CD14-positive monocyte (primary cell): Measurements from ENCODE around the gene FAM13A. TPM values are rescaled to one million over a fixed set of nuclear protein-coding genes. Genes with fewer than 3 reads are reported as not detected.

Experiments used
- DNase-seq, 3 donors: peaks; one replicate each; pipeline ENCODE4 v3.0.0-alpha.2; 2011 to 2022
- H2AFZ ChIP-seq: 2 replicates; pipeline ENCODE4 v1.6.0; 2012; ENCODE audit warnings: mild to moderate bottlenecking, low read depth, low read length, inconsistent platforms; ENCODE audit not compliant: insufficient read depth, poor library complexity, severe bottlenecking
- H3K27ac ChIP-seq, 2 donors: 1 replicate in 1 of 2; 2 replicates in 1 of 2; pipeline ENCODE4 v1.5.1; 2012 to 2013; ENCODE audit warnings: low read length in 2 of 2, control low read depth in 1 of 2, inconsistent platforms in 1 of 2, low read depth in 1 of 2, mild to moderate bottlenecking in 1 of 2
- H3K27me3 ChIP-seq, 2 donors: one replicate each; pipeline versions ENCODE4 v1.6.0 to v1.6.1; 2011 to 2013; ENCODE audit warnings: low read length in 2 of 2; ENCODE audit not compliant: control insufficient read depth in 2 of 2, insufficient read depth in 2 of 2
- H3K36me3 ChIP-seq, 2 donors: replicated peaks in 1 of 2; 1 replicate in 1 of 2; 2 replicates in 1 of 2; pipeline versions ENCODE4 v1.5.1 to v1.6.1; 2012 to 2013; ENCODE audit warnings: low read length in 2 of 2, control low read depth in 1 of 2, inconsistent platforms in 1 of 2, mild to moderate bottlenecking in 1 of 2; ENCODE audit not compliant: insufficient read depth in 2 of 2, control insufficient read depth in 1 of 2
- H3K4me1 ChIP-seq, 2 donors: 1 replicate in 1 of 2; 2 replicates in 1 of 2; pipeline versions ENCODE4 v1.5.1 to v1.6.1; 2012 to 2013; ENCODE audit warnings: low read length in 2 of 2, control low read depth in 1 of 2, inconsistent platforms in 1 of 2, mild to moderate bottlenecking in 1 of 2, moderate library complexity in 1 of 2; ENCODE audit not compliant: insufficient read depth in 2 of 2, control insufficient read depth in 1 of 2
- H3K4me2 ChIP-seq: replicated peaks from 2 replicates; pipeline ENCODE3; 2012; ENCODE audit warnings: low read length, moderate library complexity, mild to moderate bottlenecking; ENCODE audit not compliant: poor library complexity, severe bottlenecking; ENCODE audit errors: extremely low read depth
- H3K4me3 ChIP-seq, 3 experiments: fragments of 200-600 bp in 1 of 3; sonication (generic) in 1 of 3; replicated peaks in 1 of 3; 1 replicate in 2 of 3; 2 replicates in 1 of 3; pipeline ENCODE4 v1.5.1; 2011 to 2013; ENCODE audit warnings: low read length in 3 of 3, mild to moderate bottlenecking in 3 of 3, control low read depth in 2 of 3, low read depth in 2 of 3, inconsistent platforms in 1 of 3, moderate library complexity in 1 of 3
- H3K79me2 ChIP-seq: 2 replicates; pipeline ENCODE4 v1.6.0; 2012; ENCODE audit warnings: mild to moderate bottlenecking, control low read depth, inconsistent platforms, low read length, moderate library complexity; ENCODE audit not compliant: insufficient read depth
- H3K9ac ChIP-seq: 2 replicates; pipeline ENCODE4 v1.6.0; 2017; ENCODE audit warnings: low read length, mild to moderate bottlenecking; ENCODE audit not compliant: insufficient read depth, poor library complexity, severe bottlenecking
- H3K9me3 ChIP-seq, 2 donors: replicated peaks in 1 of 2; 1 replicate in 1 of 2; 2 replicates in 1 of 2; pipeline versions ENCODE4 v1.5.1 to v1.6.1; 2012 to 2013; ENCODE audit warnings: low read length in 2 of 2, control low read depth in 1 of 2; ENCODE audit not compliant: control insufficient read depth in 1 of 2, insufficient read depth in 1 of 2
- H4K20me1 ChIP-seq: 2 replicates; pipeline ENCODE4 v1.6.0; 2012; ENCODE audit warnings: mild to moderate bottlenecking, low read length, control low read depth, moderate library complexity; ENCODE audit not compliant: insufficient read depth
- H3K27ac Mint-ChIP-seq, 7 donors: one replicate each; pipeline ENCODE4 v1.8.0; 2020; ENCODE audit warnings: mild to moderate bottlenecking in 7 of 7, mixed read lengths in 7 of 7, moderate library complexity in 6 of 7, inconsistent platforms in 2 of 7
- H3K27me3 Mint-ChIP-seq, 3 donors: one replicate each; pipeline ENCODE4 v1.8.0; 2021 to 2022; ENCODE audit warnings: low read depth in 3 of 3, mild to moderate bottlenecking in 3 of 3, mixed read lengths in 3 of 3, moderate library complexity in 3 of 3, inconsistent platforms in 1 of 3
- H3K36me3 Mint-ChIP-seq, 2 donors: one replicate each; pipeline ENCODE4 v1.8.0; 2020; ENCODE audit warnings: mixed read lengths in 2 of 2, inconsistent platforms in 1 of 2, mild to moderate bottlenecking in 1 of 2
- H3K4me1 Mint-ChIP-seq: one replicate; pipeline ENCODE4 v1.8.0; 2020; ENCODE audit warnings: mild to moderate bottlenecking, mixed read lengths
- H3K4me3 Mint-ChIP-seq, 2 donors: one replicate each; pipeline ENCODE4 v1.8.0; 2020; ENCODE audit warnings: mild to moderate bottlenecking in 2 of 2, mixed read lengths in 2 of 2, moderate library complexity in 1 of 2
- H3K9me3 Mint-ChIP-seq, 7 donors: one replicate each; pipeline ENCODE4 v1.8.0; 2020 to 2022; ENCODE audit warnings: mixed read lengths in 7 of 7, mild to moderate bottlenecking in 6 of 7, moderate library complexity in 6 of 7, inconsistent platforms in 2 of 7
- CTCF ChIP-seq: fragments of 200-600 bp; IDR thresholded peaks from one replicate; pipeline ENCODE4 v1.8.0; 2022; ENCODE audit warnings: antibody characterized with exemption, mild to moderate bottlenecking
- WGBS: methylation state at CpG from one replicate; pipeline ENCODE4 v1.1.5; 2013; ENCODE audit warnings: missing lambda C conversion rate; ENCODE audit not compliant: insufficient coverage; 5-methylcytosine and 5-hydroxymethylcytosine counted together
- intact Hi-C, 2 donors: fragments of 100-400 bp; cut with micrococcal nuclease; formaldehyde crosslinking; loops; one replicate each; pipeline versions ENCODE4 v1.15.0 to v1.15.1; 2023
- polyA plus RNA-seq, 3 donors: library from polyadenylated mRNA; depleted of rRNA in 1 of 3; unstranded in 2 of 3; stranded (reverse) in 1 of 3; fragments of 300-500 nt in 2 of 3; fragments of >200 nt in 1 of 3; fragmentation: Illumina TruSeq in 2 of 3; gene quantifications; 1 replicate in 2 of 3; 2 replicates in 1 of 3; pipeline ENCODE4 v1.2.3, GENCODE V29; 2012 to 2021

The FAM13A gene
- polyA plus RNA-seq, 3 donors = 5.3 to 20.0 (median 6.5) TPM

DNA sequence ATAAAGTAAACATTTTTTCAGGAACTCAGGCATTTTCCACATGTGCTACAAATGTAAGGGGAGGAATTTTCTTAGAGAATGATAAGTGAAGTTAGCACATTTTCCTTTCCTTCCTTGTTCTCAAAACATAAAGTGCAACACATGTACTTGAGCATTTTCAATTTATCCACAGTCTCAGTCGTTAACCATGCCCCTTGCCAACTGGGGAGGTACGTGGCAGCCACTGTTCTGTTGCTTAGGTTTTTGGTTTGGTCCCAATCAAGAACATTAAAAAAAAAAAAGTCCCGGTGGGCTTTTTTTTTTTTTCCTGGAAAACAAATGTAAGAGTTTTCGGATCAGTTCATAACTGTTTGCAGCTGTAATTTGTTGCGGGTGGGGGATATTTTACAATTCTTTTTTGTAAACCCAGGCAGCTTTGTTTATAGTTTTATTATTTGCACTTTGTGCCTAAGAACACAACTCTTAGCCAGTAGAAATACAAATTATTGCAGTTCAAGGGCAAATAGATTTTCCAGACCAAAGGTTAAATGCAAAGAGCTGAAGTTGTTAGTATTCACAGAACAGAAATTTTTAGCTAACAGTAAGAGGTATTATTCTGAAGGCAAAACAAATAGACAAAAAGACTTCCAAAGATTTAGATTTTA lies 247.3 kb downstream of the FAM13A start:
- Histone ChIP-seq H3K4me1 (peaks cover 0 to 5% of the 10 kb centered on the region in 2 donors), H4K20me1 (peaks cover 92% of the 10 kb centered on the region), H3K4me3 (no peak overlapping the region), H3K27me3 (no peaks in the 10 kb centered on the region), H3K9me3 (no peaks in the 10 kb centered on the region), H3K27ac (no peak overlapping the region), H3K79me2 (peaks cover 61% of the 10 kb centered on the region), H2AFZ (no peak overlapping the region), H3K9ac (no peak overlapping the region), H3K36me3 (no peaks in the 10 kb centered on the region), H3K4me2 (no peak overlapping the region)
- H3K36me3 Mint-ChIP-seq = peaks cover 28 to 38% of the 10 kb centered on the region in 2 donors
- TF ChIP-seq CTCF = no peak
- no peak overlapping the region for H3K4me3 Mint-ChIP-seq
- H3K9me3 Mint-ChIP-seq = peaks cover 0 to 1% (median 0%) of the 10 kb centered on the region in 7 donors
- no peak for DNase-seq
- H3K27me3 Mint-ChIP-seq = no peaks in the 10 kb centered on the region
- intact Hi-C loops = loop anchor here in 1 of 2 donors (10.0 kb wide), 1 partner anchor 295 kb away; no protein-coding TSS in a partner anchor
- H3K4me1 Mint-ChIP-seq = peaks cover 24% of the 10 kb centered on the region
- 60% methylated on average over 1 of the region's 5 CpGs for WGBS
- H3K27ac Mint-ChIP-seq = peak overlapping the region in 1 of 7 donors; percentile 14

- no peaks in the 10 kb centered on the region for H3K9me3 ChIP-seq
- Mint-ChIP-seq H3K9me3 (peaks cover 0 to 1% (median 0%) of the 10 kb centered on the region in 7 donors), H3K4me3 (no peak overlapping the region), H3K36me3 (peaks cover 26 to 37% of the 10 kb centered on the region in 2 donors), H3K4me1 (peaks cover 27% of the 10 kb centered on the region), H3K27ac (no peak overlapping the region), H3K27me3 (no peaks in the 10 kb centered on the region)
- no peak overlapping the region for H3K9ac ChIP-seq
- peaks cover 61% of the 10 kb centered on the region for H3K79me2 ChIP-seq
- no CpG with 5 or more reads among the region's 2 CpGs for WGBS
- no peaks in the 10 kb centered on the region for H3K27me3 ChIP-seq
- no peak overlapping the region for H3K4me3 ChIP-seq
- intact Hi-C loops = no loop called here
- TF ChIP-seq CTCF = no peak
- H2AFZ ChIP-seq = no peak overlapping the region
- H3K36me3 ChIP-seq = no peaks in the 10 kb centered on the region
- no peak overlapping the region for H3K4me2 ChIP-seq
- H3K4me1 ChIP-seq = peaks cover 5 to 11% of the 10 kb centered on the region in 2 donors
- DNase-seq = no peak
- H3K27ac ChIP-seq = no peak overlapping the region
- peaks cover 86% of the 10 kb centered on the region for H4K20me1 ChIP-seq
Observed at GRCh38 chr4:88809101-88809500, 247.9 kb downstream of the FAM13A start.
